Lower leg skin (tissue), 3 donors: Measurements from ENCODE around the gene ACR.
"Not testable (repeated sequence)": the region's sequence is repeated elsewhere in the genome, so short reads cannot be mapped to it uniquely, and the experiment has no call there.

Source experiments
- CTCF ChIP-seq, 3 donors: fragments of 450-650 bp; IDR thresholded peaks; one replicate each; pipeline ENCODE4 v1.5.1; 2016; ENCODE audit warnings: antibody characterized with exemption in 3 of 3, mild to moderate bottlenecking in 3 of 3, moderate library complexity in 2 of 3
- POLR2A ChIP-seq, 2 donors: fragments of 450-650 bp; IDR thresholded peaks; one replicate each; pipeline ENCODE4 v1.6.1; 2016 to 2017; ENCODE audit warnings: antibody characterized with exemption in 2 of 2, mild to moderate bottlenecking in 1 of 2, moderate library complexity in 1 of 2

GRCh38 chr22:50749302-50750074 lies 11.5 kb downstream of the ACR start:
- not testable (repeated sequence) for TF ChIP-seq POLR2A, CTCF (IDR thresholded peaks at IDR 0.05)
